Cardiac atrium fibroblast (primary cell): ENCODE data around the gene TNFSF10. TPM values are rescaled to one million over a fixed set of nuclear protein-coding genes. Genes with fewer than 3 reads are reported as not detected.

ENCODE experiments used
- total RNA-seq: library from RNA; depleted of rRNA; stranded (reverse); fragments of >200 nt; gene quantifications from 2 replicates; pipeline ENCODE4 v1.2.3, GENCODE V29; 2015

The TNFSF10 gene
- total RNA-seq, result 0.36 and 4.9 TPM in 2 replicates

DNA sequence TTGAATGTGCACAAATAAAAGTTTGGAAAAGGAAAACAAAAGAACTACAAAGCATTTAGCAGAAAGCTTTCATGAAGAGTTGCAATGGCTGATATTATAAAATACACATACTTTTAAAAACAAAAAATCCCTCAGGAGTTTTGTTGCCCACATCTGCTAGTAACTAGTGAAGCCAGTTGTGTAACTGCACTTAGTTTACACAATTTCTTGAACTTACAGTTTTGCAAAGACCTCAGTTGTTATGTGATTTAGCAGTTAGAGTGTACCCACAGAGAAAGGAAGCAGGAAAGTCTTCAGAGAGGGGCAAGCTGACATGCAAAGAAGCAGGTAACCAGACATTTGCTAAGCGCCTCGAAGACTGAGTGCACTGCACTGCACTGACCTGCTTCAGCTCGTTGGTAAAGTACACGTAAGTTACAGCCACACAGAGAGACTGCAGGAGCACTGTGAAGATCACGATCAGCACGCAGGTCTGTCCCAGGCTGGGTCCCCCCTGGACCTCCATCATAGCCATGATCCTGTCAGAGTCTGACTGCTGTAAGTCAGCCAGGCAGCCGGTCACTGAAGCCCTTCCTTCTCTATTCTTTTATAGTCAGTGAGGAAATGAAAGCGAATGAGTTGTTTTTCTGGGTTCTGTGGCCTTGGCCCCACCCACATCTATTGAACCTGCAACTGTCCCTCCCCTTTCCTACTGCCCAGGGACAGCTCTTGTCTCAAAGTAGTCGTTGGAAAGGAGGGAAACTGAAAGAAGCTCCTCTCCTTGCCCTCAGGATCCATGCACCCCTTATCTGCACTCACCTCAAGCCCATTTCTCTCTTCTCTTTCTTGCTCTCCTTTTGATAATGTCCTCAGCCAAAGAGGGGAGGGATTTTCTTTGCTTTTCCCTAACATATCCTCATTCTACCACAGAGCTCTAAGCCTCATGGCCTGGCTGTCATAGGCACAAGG is at the start of gene TNFSF10:
TSS of gene TNFSF10 (minus strand) at position 560 of the 948 bp plus-strand sequence. CDS start at position 514, 46 bp downstream.

Other genes starting within 250 kb of the TNFSF10 start
- not detected in 2 replicates for gene GHSR, start 75.0 kb downstream of the TNFSF10 start, total RNA-seq
- gene NCEH1, start 187.6 kb upstream of the TNFSF10 start, total RNA-seq, result 5.4 and 10.4 TPM in 2 replicates
- gene ECT2, start 227.3 kb upstream of the TNFSF10 start, total RNA-seq, result 17.7 and 18.6 TPM in 2 replicates